ENCODE results near the gene COL27A1.
"Not testable (repeated sequence)": the region's sequence is repeated elsewhere in the genome, so short reads cannot be mapped to it uniquely, and the experiment has no call there.

Gene COL27A1

GRCh38 chr9:114312513-114312875, 157.2 kb downstream of the COL27A1 start:
- DNase-seq = no peak

- DNase-seq = no peak
These were observed 157.8 kb downstream of the COL27A1 start for GRCh38 chr9:114313186-114313585.

GRCh38 chr9:114314256-114314867, 159.0 kb downstream of the COL27A1 start:
- no peak for DNase-seq

GRCh38 chr9:114314881-114315722, 159.8 kb downstream of the COL27A1 start:
- no peak for DNase-seq

GRCh38 chr9:114315723-114316363, 160.5 kb downstream of the COL27A1 start:
- DNase-seq = no peak

GRCh38 chr9:114316605-114317230, 161.4 kb downstream of the COL27A1 start:
- DNase-seq = peak in 1 of 3 experiments; percentile 9

- DNase-seq = no peak
These were observed 162.5 kb downstream of the COL27A1 start for GRCh38 chr9:114317665-114318357.

GRCh38 chr9:114318416-114318815, 163.1 kb downstream of the COL27A1 start:
- DNase-seq = no peak

GRCh38 chr9:114319147-114319546, 163.8 kb downstream of the COL27A1 start:
- peak in 2 of 3 experiments; percentile 43 to 75 for DNase-seq

GRCh38 chr9:114320710-114321109, 165.4 kb downstream of the COL27A1 start:
- not testable (repeated sequence) for DNase-seq

- no peak for DNase-seq
These were observed 166.4 kb downstream of the COL27A1 start for GRCh38 chr9:114321759-114322158.

GRCh38 chr9:114322160-114322818, 167.0 kb downstream of the COL27A1 start:
- not testable (repeated sequence) for DNase-seq

- not testable (repeated sequence) for DNase-seq
These were observed 167.6 kb downstream of the COL27A1 start, which contains the start of gene ORM1 for GRCh38 chr9:114322831-114323531. ORM1 (plus strand) TSS chr9:114323098; CDS start chr9:114323134, 36 bp downstream.

GRCh38 chr9:114323849-114324248, 168.5 kb downstream of the COL27A1 start:
- DNase-seq = not testable (repeated sequence)

GRCh38 chr9:114324492-114324891, 169.2 kb downstream of the COL27A1 start:
- no peak for DNase-seq

GRCh38 chr9:114324965-114325364, 169.6 kb downstream of the COL27A1 start:
- not testable (repeated sequence) for DNase-seq

- DNase-seq = not testable (repeated sequence)
These were observed 170.4 kb downstream of the COL27A1 start for GRCh38 chr9:114325684-114326254.

- no peak for DNase-seq
These were observed 172.4 kb downstream of the COL27A1 start for GRCh38 chr9:114327749-114328148.

GRCh38 chr9:114328357-114328820, 173.1 kb downstream of the COL27A1 start:
- DNase-seq = not testable (repeated sequence)

GRCh38 chr9:114328937-114329624, 173.7 kb downstream of the COL27A1 start:
- DNase-seq = not testable (repeated sequence)

Data from NCI-H1417 (cell line).